ENCODE results near the gene MPP1. TPM values are rescaled to one million over a fixed set of nuclear protein-coding genes. Genes with fewer than 3 reads are reported as not detected.

Gene MPP1
- total RNA-seq, 1 donor from 2014 or later, result 1.1 TPM

- FAIRE-seq, result no peak
- DNase-seq (ENCODE audit: low read depth), result peak; percentile 67
- no peaks in the 10 kb centered on the region for H3K36me3 ChIP-seq (ENCODE audit: control insufficient read depth, insufficient read depth, low read length)
- H3K4me3 ChIP-seq (ENCODE audit: low read depth, low read length), result no peak overlapping the region
- no peaks in the 10 kb centered on the region for H3K27me3 ChIP-seq (ENCODE audit: control insufficient read depth, insufficient read depth, low read length)
- TF ChIP-seq CTCF (IDR thresholded peaks at IDR 0.05; ENCODE audit: insufficient read depth, low read length, severe bottlenecking), result no peak
Observed at GRCh38 chrX:154733066-154733425, 72.2 kb downstream of the MPP1 start.

GRCh38 chrX:154732421-154733065 lies 72.7 kb downstream of the MPP1 start:
- no peak for TF ChIP-seq CTCF (IDR thresholded peaks at IDR 0.05; ENCODE audit: insufficient read depth, low read length, severe bottlenecking)
- Histone ChIP-seq H3K4me3 (ENCODE audit: low read depth, low read length) (no peak overlapping the region), H3K27me3 (ENCODE audit: control insufficient read depth, insufficient read depth, low read length) (no peaks in the 10 kb centered on the region), H3K36me3 (ENCODE audit: control insufficient read depth, insufficient read depth, low read length) (no peaks in the 10 kb centered on the region)
- FAIRE-seq (no peak), DNase-seq (ENCODE audit: low read depth) (peak; percentile 60)

GRCh38 chrX:154731881-154732280 lies 73.4 kb downstream of the MPP1 start:
- Histone ChIP-seq H3K36me3 (ENCODE audit: control insufficient read depth, insufficient read depth, low read length) (no peaks in the 10 kb centered on the region), H3K4me3 (ENCODE audit: low read depth, low read length) (no peak overlapping the region), H3K27me3 (ENCODE audit: control insufficient read depth, insufficient read depth, low read length) (no peaks in the 10 kb centered on the region)
- no peak for DNase-seq (ENCODE audit: low read depth)
- no peak for TF ChIP-seq CTCF (IDR thresholded peaks at IDR 0.05; ENCODE audit: insufficient read depth, low read length, severe bottlenecking)
- no peak for FAIRE-seq

DNA sequence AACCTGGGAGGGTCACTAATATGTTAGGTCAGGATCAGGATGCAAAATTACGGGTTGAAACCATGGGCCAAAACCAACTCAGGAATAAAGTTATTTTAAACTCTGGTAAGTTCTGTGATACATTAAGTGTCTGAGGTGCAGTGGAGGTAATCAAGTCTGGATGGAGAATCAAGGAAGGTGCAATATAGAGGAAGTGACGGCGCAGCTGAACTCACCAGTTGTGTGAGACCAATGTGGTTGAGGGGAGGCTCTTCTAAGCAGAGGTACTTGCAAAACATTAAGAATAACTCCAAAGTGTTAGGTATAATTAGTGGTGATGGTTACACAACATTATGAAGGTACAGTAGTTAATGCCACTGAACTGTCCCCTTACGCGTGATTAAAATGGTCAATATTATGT lies 74.1 kb downstream of the MPP1 start:
- H3K27me3 ChIP-seq (ENCODE audit: control insufficient read depth, insufficient read depth, low read length), result no peaks in the 10 kb centered on the region
- DNase-seq (ENCODE audit: low read depth), result no peak
- H3K4me3 ChIP-seq (ENCODE audit: low read depth, low read length), result no peak overlapping the region
- no peak for TF ChIP-seq CTCF (IDR thresholded peaks at IDR 0.05; ENCODE audit: insufficient read depth, low read length, severe bottlenecking)
- FAIRE-seq, result no peak
- H3K36me3 ChIP-seq (ENCODE audit: control insufficient read depth, insufficient read depth, low read length), result no peaks in the 10 kb centered on the region

- FAIRE-seq, result no peak
Observed at GRCh38 chrX:154730253-154730891, 74.9 kb downstream of the MPP1 start.

More at GRCh38 chrX:154730253-154730891, 74.9 kb downstream of the MPP1 start:
- Histone ChIP-seq H3K36me3 (ENCODE audit: control insufficient read depth, insufficient read depth, low read length) (no peaks in the 10 kb centered on the region), H3K27me3 (ENCODE audit: control insufficient read depth, insufficient read depth, low read length) (no peaks in the 10 kb centered on the region), H3K4me3 (ENCODE audit: low read depth, low read length) (no peak overlapping the region)
- TF ChIP-seq CTCF (IDR thresholded peaks at IDR 0.05; ENCODE audit: insufficient read depth, low read length, severe bottlenecking), result no peak
- no peak for DNase-seq (ENCODE audit: low read depth)

Data from bronchial epithelial cell (primary cell).